ENCODE data around the gene OPN5.
"Not testable (repeated sequence)": the region's sequence is repeated elsewhere in the genome, so short reads cannot be mapped to it uniquely, and the experiment has no call there.

The OPN5 gene

GRCh38 chr6:47781732-47782131 is at the start of gene OPN5:
Gene OPN5 (plus strand): TSS chr6:47782032. CDS start chr6:47782067, 35 bp downstream.
- no peak for DNase-seq

GRCh38 chr6:47733879-47734558 is 47.8 kb upstream of the OPN5 start:
- no peak for DNase-seq

- DNase-seq: no peak
These were observed 46.9 kb upstream of the OPN5 start for GRCh38 chr6:47734831-47735481.

- DNase-seq: no peak
These were observed 45.6 kb upstream of the OPN5 start for GRCh38 chr6:47736083-47736700.

- no peak for DNase-seq
These were observed 44.4 kb upstream of the OPN5 start for GRCh38 chr6:47737406-47737805.

GRCh38 chr6:47740714-47741113 is 41.1 kb upstream of the OPN5 start:
- DNase-seq: no peak

- DNase-seq: no peak
These were observed 40.0 kb upstream of the OPN5 start for GRCh38 chr6:47741807-47742206.

GRCh38 chr6:47743744-47744143 is 38.1 kb upstream of the OPN5 start:
- DNase-seq: no peak

- not testable (repeated sequence) for DNase-seq
These were observed 36.6 kb upstream of the OPN5 start for GRCh38 chr6:47745269-47745668.

- no peak for DNase-seq
These were observed 32.1 kb upstream of the OPN5 start for GRCh38 chr6:47749757-47750156.

GRCh38 chr6:47752801-47753200 is 29.0 kb upstream of the OPN5 start:
- no peak for DNase-seq

GRCh38 chr6:47759364-47759763 is 22.5 kb upstream of the OPN5 start:
- no peak for DNase-seq

GRCh38 chr6:47762502-47762901 is 19.3 kb upstream of the OPN5 start:
- DNase-seq: no peak

- DNase-seq: no peak
These were observed 15.4 kb upstream of the OPN5 start for GRCh38 chr6:47766445-47766844.

- no peak for DNase-seq
These were observed 14.7 kb upstream of the OPN5 start for GRCh38 chr6:47767102-47767501.

GRCh38 chr6:47769982-47770381 is 11.8 kb upstream of the OPN5 start:
- DNase-seq: no peak

- no peak for DNase-seq
These were observed 9.5 kb upstream of the OPN5 start for GRCh38 chr6:47772359-47772758.

GRCh38 chr6:47773005-47773404 is 8.8 kb upstream of the OPN5 start:
- DNase-seq: no peak

- DNase-seq: peak; percentile 52
These were observed 1.1 kb upstream of the OPN5 start for GRCh38 chr6:47780510-47781356.

GRCh38 chr6:47785182-47785581 is 3.4 kb downstream of the OPN5 start:
- DNase-seq: no peak

- peak; percentile 43 for DNase-seq
These were observed 6.0 kb downstream of the OPN5 start for GRCh38 chr6:47787620-47788497.

GRCh38 chr6:47788498-47788884 is 6.7 kb downstream of the OPN5 start:
- no peak for DNase-seq

Measured in NCI-H1092 treated with DMSO at 0.1 percent for 48 hours (cell line).